Endodermal cell (in vitro differentiated cells): ENCODE results near the gene IAH1. TPM values are rescaled to one million over a fixed set of nuclear protein-coding genes. Genes with fewer than 3 reads are reported as not detected.

ENCODE experiments used
- DNase-seq: peaks from one replicate; pipeline ENCODE4 v3.0.0-alpha.2; 2017
- H3K27ac ChIP-seq: 2 replicates; pipeline ENCODE4 v1.5.1; 2013; ENCODE audit warnings: mild to moderate bottlenecking, low read depth, low read length, moderate library complexity
- H3K27me3 ChIP-seq: 2 replicates; pipeline ENCODE4 v1.6.1; 2013; ENCODE audit warnings: mild to moderate bottlenecking, low read length, moderate library complexity; ENCODE audit not compliant: insufficient read depth, control insufficient read depth, poor library complexity, severe bottlenecking
- H3K36me3 ChIP-seq: 2 replicates; pipeline ENCODE4 v1.7.0; 2013; ENCODE audit warnings: mild to moderate bottlenecking, low read length, moderate library complexity; ENCODE audit not compliant: control insufficient read depth, insufficient read depth
- H3K4me1 ChIP-seq: one replicate; pipeline ENCODE4 v1.7.0; 2013; ENCODE audit warnings: low read length; ENCODE audit not compliant: control insufficient read depth, insufficient read depth
- H3K4me3 ChIP-seq: 2 replicates; pipeline ENCODE4 v1.5.1; 2013; ENCODE audit warnings: mild to moderate bottlenecking, low read length, moderate library complexity
- H3K9ac ChIP-seq: 2 replicates; pipeline ENCODE4 v1.6.1; 2013; ENCODE audit warnings: mild to moderate bottlenecking, low read length, moderate library complexity; ENCODE audit not compliant: poor library complexity, severe bottlenecking; ENCODE audit errors: extremely low read depth
- H3K9me3 ChIP-seq: 2 replicates; pipeline ENCODE4 v1.6.1; 2013; ENCODE audit warnings: mild to moderate bottlenecking, low read length, moderate library complexity; ENCODE audit not compliant: control insufficient read depth
- H3K27ac Mint-ChIP-seq: 2 replicates; pipeline ENCODE4 v1.8.0; 2020; ENCODE audit warnings: mixed read lengths
- H3K27me3 Mint-ChIP-seq: 2 replicates; pipeline ENCODE4 v1.8.0; 2021; ENCODE audit warnings: mild to moderate bottlenecking, mixed read lengths; ENCODE audit not compliant: insufficient read depth
- H3K36me3 Mint-ChIP-seq: 2 replicates; pipeline ENCODE4 v1.8.0; 2020; ENCODE audit warnings: low read depth, mixed read lengths
- H3K4me1 Mint-ChIP-seq: 2 replicates; pipeline ENCODE4 v1.8.0; 2020; ENCODE audit warnings: mixed read lengths
- H3K4me3 Mint-ChIP-seq: 2 replicates; pipeline ENCODE4 v1.8.0; 2020; ENCODE audit warnings: mild to moderate bottlenecking, moderate library complexity, mixed read lengths
- H3K9me3 Mint-ChIP-seq: 2 replicates; pipeline ENCODE4 v1.8.0; 2020; ENCODE audit warnings: mild to moderate bottlenecking, mixed read lengths
- WGBS, 2 experiments: methylation state at CpG; one replicate each; pipeline versions ENCODE4 v1.1.5 to v1.1.7; 2013; ENCODE audit warnings: missing lambda C conversion rate in 2 of 2, mixed read lengths in 1 of 2; ENCODE audit not compliant: insufficient coverage in 1 of 2, insufficient read length in 1 of 2; 5-methylcytosine and 5-hydroxymethylcytosine counted together
- total RNA-seq, 2 donors: library from RNA; stranded (reverse); fragmentation: NEBNext Ultra II Directional in 1 of 2; extraction: Animal tissue kit (Norgen Biotek cat#: 25700) in 1 of 2; gene quantifications; 2 replicates in 1 of 2; 3 replicates in 1 of 2; pipeline ENCODE4 v1.2.1, GENCODE V29; 2021
- TF ChIP-seq, protein P1 (sequence below): fragments of 200-600 bp; sonication (generic); conservative IDR thresholded peaks from 2 replicates; pipeline ENCODE4 v1.5.0; 2021; ENCODE audit warnings: antibody characterized with exemption, mild to moderate bottlenecking

Gene IAH1
- total RNA-seq, 2 donors from 2014 or later = 33.6 to 50.6 TPM

GRCh38 chr2:9463698-9464034 is 10.7 kb upstream of the IAH1 start:
- Histone ChIP-seq H3K4me3 (no peak overlapping the region), H3K9me3 (no peaks in the 10 kb centered on the region), H3K9ac (no peak overlapping the region), H3K36me3 (peaks cover 62% of the 10 kb centered on the region), H3K4me1 (no peaks in the 10 kb centered on the region), H3K27ac (peak overlapping the region; percentile 36), H3K27me3 (no peaks in the 10 kb centered on the region)
- no peaks in the 10 kb centered on the region for H3K27me3 Mint-ChIP-seq
- no peak for DNase-seq
- TF ChIP-seq, protein P1, sequence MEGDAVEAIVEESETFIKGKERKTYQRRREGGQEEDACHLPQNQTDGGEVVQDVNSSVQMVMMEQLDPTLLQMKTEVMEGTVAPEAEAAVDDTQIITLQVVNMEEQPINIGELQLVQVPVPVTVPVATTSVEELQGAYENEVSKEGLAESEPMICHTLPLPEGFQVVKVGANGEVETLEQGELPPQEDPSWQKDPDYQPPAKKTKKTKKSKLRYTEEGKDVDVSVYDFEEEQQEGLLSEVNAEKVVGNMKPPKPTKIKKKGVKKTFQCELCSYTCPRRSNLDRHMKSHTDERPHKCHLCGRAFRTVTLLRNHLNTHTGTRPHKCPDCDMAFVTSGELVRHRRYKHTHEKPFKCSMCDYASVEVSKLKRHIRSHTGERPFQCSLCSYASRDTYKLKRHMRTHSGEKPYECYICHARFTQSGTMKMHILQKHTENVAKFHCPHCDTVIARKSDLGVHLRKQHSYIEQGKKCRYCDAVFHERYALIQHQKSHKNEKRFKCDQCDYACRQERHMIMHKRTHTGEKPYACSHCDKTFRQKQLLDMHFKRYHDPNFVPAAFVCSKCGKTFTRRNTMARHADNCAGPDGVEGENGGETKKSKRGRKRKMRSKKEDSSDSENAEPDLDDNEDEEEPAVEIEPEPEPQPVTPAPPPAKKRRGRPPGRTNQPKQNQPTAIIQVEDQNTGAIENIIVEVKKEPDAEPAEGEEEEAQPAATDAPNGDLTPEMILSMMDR = no peak
- H3K4me3 Mint-ChIP-seq = no peak overlapping the region
- WGBS, 2 experiments = 81 to 86% methylated on average over 7 of the region's 7 CpGs
- H3K27ac Mint-ChIP-seq = no peak overlapping the region
- H3K4me1 Mint-ChIP-seq = peaks cover 10% of the 10 kb centered on the region
- no peaks in the 10 kb centered on the region for H3K9me3 Mint-ChIP-seq
- H3K36me3 Mint-ChIP-seq = peaks cover 40% of the 10 kb centered on the region

- Histone ChIP-seq H3K36me3 (peaks cover 58% of the 10 kb centered on the region), H3K4me1 (no peaks in the 10 kb centered on the region), H3K27ac (no peak overlapping the region), H3K9me3 (no peaks in the 10 kb centered on the region), H3K27me3 (no peaks in the 10 kb centered on the region), H3K4me3 (no peak overlapping the region), H3K9ac (no peak overlapping the region)
- Mint-ChIP-seq H3K27me3 (no peaks in the 10 kb centered on the region), H3K36me3 (peaks cover 38% of the 10 kb centered on the region), H3K27ac (no peak overlapping the region), H3K9me3 (no peaks in the 10 kb centered on the region), H3K4me3 (no peak overlapping the region), H3K4me1 (peaks cover 10% of the 10 kb centered on the region)
- TF ChIP-seq, protein P1 = no peak
- no peak for DNase-seq
- WGBS, 2 experiments = 84 to 90% methylated on average over 3 to 4 of the region's 7 CpGs
These were observed 9.2 kb upstream of the IAH1 start for GRCh38 chr2:9465170-9465569.

DNA sequence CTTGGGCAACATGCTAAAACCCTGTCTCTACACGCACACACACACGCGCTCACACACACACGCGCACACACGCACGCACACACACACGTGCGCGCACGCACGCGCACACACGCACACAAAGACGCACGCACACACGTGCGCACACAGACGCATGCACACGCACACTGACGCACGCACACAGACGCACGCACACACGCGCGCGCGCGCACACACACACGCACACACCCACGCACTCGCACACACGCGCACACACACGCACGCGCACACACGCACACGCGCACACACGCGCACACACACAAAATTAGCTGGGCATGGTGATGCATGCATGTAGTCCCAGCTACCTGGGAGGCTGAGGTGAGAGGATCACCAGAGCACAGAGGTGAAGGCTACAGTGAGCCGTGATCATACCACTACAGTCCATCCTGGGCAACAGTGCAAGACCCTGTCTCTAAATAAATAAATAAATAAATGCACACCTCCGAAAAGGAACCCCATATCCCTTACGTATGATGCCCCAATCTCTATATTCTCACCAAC is 8.1 kb upstream of the IAH1 start:
- H3K36me3 ChIP-seq = peaks cover 59% of the 10 kb centered on the region
- H3K27ac ChIP-seq = no peak overlapping the region
- no peaks in the 10 kb centered on the region for H3K9me3 Mint-ChIP-seq
- TF ChIP-seq, protein P1 = no peak
- H3K27me3 Mint-ChIP-seq = no peaks in the 10 kb centered on the region
- H3K27me3 ChIP-seq = no peaks in the 10 kb centered on the region
- no peaks in the 10 kb centered on the region for H3K4me1 ChIP-seq
- DNase-seq = no peak
- H3K36me3 Mint-ChIP-seq = peaks cover 35% of the 10 kb centered on the region
- peaks cover 10% of the 10 kb centered on the region for H3K4me1 Mint-ChIP-seq
- H3K27ac Mint-ChIP-seq = no peak overlapping the region
- H3K9ac ChIP-seq = no peak overlapping the region
- 85 to 95% methylated on average over 4 to 42 of the region's 46 CpGs for WGBS, 2 experiments
- no peak overlapping the region for H3K4me3 Mint-ChIP-seq
- no peak overlapping the region for H3K4me3 ChIP-seq
- no peaks in the 10 kb centered on the region for H3K9me3 ChIP-seq
